ENCODE results near the gene OR12D2. TPM values are rescaled to one million over a fixed set of nuclear protein-coding genes. Genes with fewer than 3 reads are reported as not detected.
"Not testable (repeated sequence)": the region's sequence is repeated elsewhere in the genome, so short reads cannot be mapped to it uniquely, and the experiment has no call there.

The OR12D2 gene
- total RNA-seq, 6 experiments from 2014 or later, result not detected

- DNase-seq, result no peak
- Mint-ChIP-seq H3K27ac (no peak overlapping the region), H3K36me3 (ENCODE audit: low read depth) (no peaks in the 10 kb centered on the region), H3K9me3 (peaks cover 43% of the 10 kb centered on the region), H3K4me1 (ENCODE audit: low read depth) (no peaks in the 10 kb centered on the region), H3K4me3 (no peak overlapping the region), H3K27me3 (ENCODE audit: insufficient read depth) (no peaks in the 10 kb centered on the region; the same call in none of the 2 replicates)
- no peak for TF ChIP-seq CTCF (IDR thresholded peaks at IDR 0.05)
These were observed 28.7 kb downstream of the OR12D2 start for GRCh38 chr6:29424168-29424567.

- no peak for DNase-seq
- no peak overlapping the region for H3K4me3 Mint-ChIP-seq
- H3K36me3 Mint-ChIP-seq (ENCODE audit: low read depth), result no peaks in the 10 kb centered on the region
- no peak for TF ChIP-seq CTCF (IDR thresholded peaks at IDR 0.05)
- H3K27me3 Mint-ChIP-seq (ENCODE audit: insufficient read depth), result no peaks in the 10 kb centered on the region; the same call in none of the 2 replicates
- H3K4me1 Mint-ChIP-seq (ENCODE audit: low read depth), result no peaks in the 10 kb centered on the region
- H3K27ac Mint-ChIP-seq, result no peak overlapping the region
- H3K9me3 Mint-ChIP-seq, result peaks cover 43% of the 10 kb centered on the region
These were observed 29.1 kb downstream of the OR12D2 start for GRCh38 chr6:29424575-29424974.

- no peaks in the 10 kb centered on the region; the same call in 1 of the 2 replicates for H3K27me3 Mint-ChIP-seq (ENCODE audit: insufficient read depth)
- TF ChIP-seq CTCF (IDR thresholded peaks at IDR 0.05), result no peak
- no peaks in the 10 kb centered on the region for H3K4me1 Mint-ChIP-seq (ENCODE audit: low read depth)
- H3K36me3 Mint-ChIP-seq (ENCODE audit: low read depth), result no peaks in the 10 kb centered on the region
- no peak overlapping the region for H3K27ac Mint-ChIP-seq
- peaks cover 38% of the 10 kb centered on the region for H3K9me3 Mint-ChIP-seq
- no peak overlapping the region for H3K4me3 Mint-ChIP-seq
- no peak for DNase-seq
These were observed 29.6 kb downstream of the OR12D2 start for GRCh38 chr6:29425075-29425474.

GRCh38 chr6:29426654-29427053, 31.2 kb downstream of the OR12D2 start:
- H3K4me3 Mint-ChIP-seq, result no peak overlapping the region
- peaks cover 36% of the 10 kb centered on the region for H3K9me3 Mint-ChIP-seq

GRCh38 chr6:29436730-29437129, 41.3 kb downstream of the OR12D2 start:
- H3K27ac Mint-ChIP-seq; H3K4me3 Mint-ChIP-seq; H3K36me3 Mint-ChIP-seq (ENCODE audit: low read depth); H3K27me3 Mint-ChIP-seq (ENCODE audit: insufficient read depth); DNase-seq; H3K4me1 Mint-ChIP-seq (ENCODE audit: low read depth): not testable (repeated sequence)
- peaks cover 61% of the 10 kb centered on the region for H3K9me3 Mint-ChIP-seq

More at GRCh38 chr6:29426654-29427053, 31.2 kb downstream of the OR12D2 start:
- Mint-ChIP-seq H3K36me3 (ENCODE audit: low read depth) (no peaks in the 10 kb centered on the region), H3K27me3 (ENCODE audit: insufficient read depth) (no peaks in the 10 kb centered on the region; the same call in 1 of the 2 replicates), H3K27ac (no peak overlapping the region), H3K4me1 (ENCODE audit: low read depth) (no peaks in the 10 kb centered on the region)
- no peak for TF ChIP-seq CTCF (IDR thresholded peaks at IDR 0.05)
- no peak for DNase-seq

- no peak for DNase-seq
- H3K4me3 Mint-ChIP-seq, result no peak within 1 kb of the TSS
- TF ChIP-seq CTCF (IDR thresholded peaks at IDR 0.05), result no peak
- no peaks in the 10 kb centered on the region for H3K36me3 Mint-ChIP-seq (ENCODE audit: low read depth)
- H3K27me3 Mint-ChIP-seq (ENCODE audit: insufficient read depth), result no peaks in the 10 kb centered on the region
- no peak within 1 kb of the TSS for H3K27ac Mint-ChIP-seq
- peaks cover 53% of the 10 kb centered on the region for H3K9me3 Mint-ChIP-seq
- no peaks in the 10 kb centered on the region for H3K4me1 Mint-ChIP-seq (ENCODE audit: low read depth)
These were observed 43.6 kb downstream of the OR12D2 start, which contains the start of gene OR10C1 for GRCh38 chr6:29439006-29439405. TSS of gene OR10C1 (plus strand) at chr6:29439306. CDS start at chr6:29440016, 710 bp downstream.

Data from HFFc6 (cell line).